GM21360 (cell line): Measurements from ENCODE around the gene TENT5C.

Experiments
- ATAC-seq: cut with Tn5 transposase; IDR thresholded peaks from one replicate; pipeline ENCODE4 v1.9.1; 2021; ENCODE audit warnings: mild to moderate bottlenecking, moderate library complexity; ENCODE audit not compliant: unreplicated experiment

The TENT5C gene

GRCh38 chr1:117653195-117653594 is 47.3 kb downstream of the TENT5C start:
- ATAC-seq: no peak

- ATAC-seq: no peak
These were observed 48.1 kb downstream of the TENT5C start for GRCh38 chr1:117653732-117654492.

- peak; percentile 73 for ATAC-seq
These were observed 48.8 kb downstream of the TENT5C start for GRCh38 chr1:117654493-117655219.

GRCh38 chr1:117655220-117655577 is 49.4 kb downstream of the TENT5C start:
- ATAC-seq: no peak

- ATAC-seq: peak; percentile 62
These were observed 50.4 kb downstream of the TENT5C start for GRCh38 chr1:117656202-117656641.

- ATAC-seq: no peak
These were observed 51.2 kb downstream of the TENT5C start for GRCh38 chr1:117657031-117657430.

- ATAC-seq: no peak
These were observed 52.3 kb downstream of the TENT5C start for GRCh38 chr1:117657949-117658660.

- no peak for ATAC-seq
These were observed 52.8 kb downstream of the TENT5C start for GRCh38 chr1:117658676-117659075.

GRCh38 chr1:117659550-117660270 is 53.9 kb downstream of the TENT5C start:
- no peak for ATAC-seq

GRCh38 chr1:117660271-117660965 is 54.6 kb downstream of the TENT5C start:
- no peak for ATAC-seq

- ATAC-seq: no peak
These were observed 55.2 kb downstream of the TENT5C start for GRCh38 chr1:117661027-117661426.

- ATAC-seq: no peak
These were observed 56.8 kb downstream of the TENT5C start for GRCh38 chr1:117662667-117663066.

GRCh38 chr1:117663156-117663902 is 57.5 kb downstream of the TENT5C start:
- ATAC-seq: no peak

- peak; percentile 96 for ATAC-seq
These were observed 58.5 kb downstream of the TENT5C start for GRCh38 chr1:117664314-117664713.

GRCh38 chr1:117665556-117666270 is 59.9 kb downstream of the TENT5C start:
- no peak for ATAC-seq

- ATAC-seq: no peak
These were observed 63.7 kb downstream of the TENT5C start for GRCh38 chr1:117669572-117669971.

- ATAC-seq: no peak
These were observed 65.3 kb downstream of the TENT5C start for GRCh38 chr1:117670976-117671780.

GRCh38 chr1:117671781-117672501 is 66.1 kb downstream of the TENT5C start:
- no peak for ATAC-seq
